GM19372 (cell line): Measurements from ENCODE around the gene DIAPH2.
"Not testable (repeated sequence)": the region's sequence is repeated elsewhere in the genome, so short reads cannot be mapped to it uniquely, and the experiment has no call there.

Source experiments
- ATAC-seq: cut with Tn5 transposase; IDR thresholded peaks from one replicate; pipeline ENCODE4 v1.9.1; 2021; ENCODE audit warnings: mild to moderate bottlenecking, low read depth, moderate library complexity; ENCODE audit not compliant: unreplicated experiment

Gene DIAPH2

GRCh38 chrX:96714393-96714792 lies 29.8 kb downstream of the DIAPH2 start:
- not testable (repeated sequence) for ATAC-seq

DNA sequence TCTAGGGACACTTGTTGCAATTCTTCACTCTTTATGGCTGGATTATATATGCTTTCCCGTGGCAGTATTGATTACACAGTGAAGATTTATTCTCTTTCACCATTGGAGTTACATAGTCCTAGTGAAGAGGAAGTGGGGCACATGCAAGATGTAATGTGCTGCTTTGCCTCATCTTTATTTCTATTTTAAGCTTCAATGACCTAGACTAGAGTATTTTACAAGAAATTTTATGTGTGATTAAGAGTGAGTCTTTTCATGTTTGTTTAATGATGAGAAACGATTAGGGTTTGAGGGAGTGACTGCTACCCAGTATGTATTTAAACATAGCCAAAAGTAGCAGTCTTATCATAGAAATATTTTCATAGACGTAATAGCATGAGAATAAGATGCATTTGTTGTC lies 30.8 kb downstream of the DIAPH2 start:
- no peak for ATAC-seq

- ATAC-seq: no peak
Observed at GRCh38 chrX:96719161-96719875, 34.7 kb downstream of the DIAPH2 start.

DNA sequence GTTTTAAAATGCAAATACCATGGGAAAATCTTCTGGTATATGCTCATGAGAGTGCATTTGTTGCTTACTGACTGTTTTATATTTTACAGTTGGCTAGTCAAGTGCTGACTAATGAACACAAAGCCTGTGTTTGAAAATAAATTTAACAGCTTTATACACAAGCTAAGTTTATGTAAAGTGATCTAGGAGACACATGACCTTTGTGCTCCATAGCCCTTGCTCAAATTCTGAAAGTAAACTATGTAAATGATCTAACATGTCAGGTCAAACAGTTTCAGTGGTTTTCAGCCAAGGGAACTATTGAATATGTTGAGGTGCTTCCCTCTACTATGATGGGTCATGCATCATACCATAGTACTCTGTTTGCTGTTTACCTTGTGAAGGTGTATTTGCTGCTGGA lies 36.7 kb downstream of the DIAPH2 start:
- peak; percentile 99 for ATAC-seq

DNA sequence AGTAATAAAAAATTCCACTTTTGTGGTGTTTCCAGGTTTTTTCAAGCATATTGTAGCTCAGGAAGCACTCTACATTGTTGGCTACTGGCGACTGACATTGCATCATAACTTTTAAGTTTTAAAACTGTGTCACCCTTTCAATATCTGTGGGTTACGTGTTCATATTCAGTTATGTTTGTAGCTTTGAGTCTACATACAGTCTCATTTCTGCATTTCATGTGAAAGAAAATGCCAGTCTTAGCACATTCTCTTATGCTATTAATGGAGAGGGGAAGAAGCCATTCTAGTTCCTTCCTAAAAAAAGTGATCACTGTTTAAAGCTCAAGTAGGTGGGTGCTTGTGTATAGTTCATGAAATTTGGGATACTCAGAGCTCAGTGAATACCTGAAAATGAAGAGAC lies 38.1 kb downstream of the DIAPH2 start:
- ATAC-seq: no peak

GRCh38 chrX:96729053-96729452 lies 44.4 kb downstream of the DIAPH2 start:
- no peak for ATAC-seq

- ATAC-seq: no peak
Observed at GRCh38 chrX:96729868-96730643, 45.4 kb downstream of the DIAPH2 start.

DNA sequence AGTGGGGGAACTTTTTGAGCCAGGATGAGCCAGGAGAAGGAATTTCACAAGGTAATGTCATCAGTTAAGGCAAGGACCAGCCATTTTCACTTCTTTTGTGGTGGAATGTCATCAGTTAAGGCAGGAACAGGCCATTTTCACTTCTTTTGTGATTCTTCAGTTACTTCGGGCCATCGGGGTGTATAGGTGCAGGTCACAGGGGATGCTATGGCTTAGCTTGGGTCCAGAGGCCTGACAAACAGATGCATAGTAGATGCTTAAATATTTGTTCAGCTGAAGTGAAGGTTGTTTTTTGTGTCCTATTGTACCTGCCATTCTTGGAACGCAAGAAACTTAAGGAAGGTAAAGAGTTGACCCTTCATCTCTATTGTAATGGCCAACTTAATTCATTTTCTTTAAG lies 46.4 kb downstream of the DIAPH2 start:
- ATAC-seq: not testable (repeated sequence)

GRCh38 chrX:96743367-96744073 lies 58.9 kb downstream of the DIAPH2 start:
- ATAC-seq: no peak

DNA sequence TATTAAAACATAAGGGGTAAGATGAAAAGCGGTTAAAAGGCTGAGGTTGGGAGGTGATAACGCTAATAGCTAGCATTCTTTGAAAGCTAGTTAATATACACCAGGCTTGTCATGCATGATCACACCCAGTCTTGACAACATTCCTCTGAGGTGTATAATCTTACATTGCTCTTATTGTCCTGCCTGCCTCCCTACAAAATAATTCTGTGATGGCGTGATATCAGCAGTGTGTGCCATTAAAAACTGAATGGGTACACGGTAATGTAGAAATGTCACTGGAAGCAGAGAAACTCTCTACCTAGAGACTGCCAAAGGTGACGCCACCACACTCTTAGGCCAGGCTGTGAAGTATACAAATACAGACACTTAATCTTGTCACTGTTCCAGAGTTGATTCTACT lies 68.1 kb downstream of the DIAPH2 start:
- ATAC-seq: no peak

- no peak for ATAC-seq
Observed at GRCh38 chrX:96753230-96753629, 68.6 kb downstream of the DIAPH2 start.

GRCh38 chrX:96756491-96756890 lies 71.8 kb downstream of the DIAPH2 start:
- ATAC-seq: no peak

DNA sequence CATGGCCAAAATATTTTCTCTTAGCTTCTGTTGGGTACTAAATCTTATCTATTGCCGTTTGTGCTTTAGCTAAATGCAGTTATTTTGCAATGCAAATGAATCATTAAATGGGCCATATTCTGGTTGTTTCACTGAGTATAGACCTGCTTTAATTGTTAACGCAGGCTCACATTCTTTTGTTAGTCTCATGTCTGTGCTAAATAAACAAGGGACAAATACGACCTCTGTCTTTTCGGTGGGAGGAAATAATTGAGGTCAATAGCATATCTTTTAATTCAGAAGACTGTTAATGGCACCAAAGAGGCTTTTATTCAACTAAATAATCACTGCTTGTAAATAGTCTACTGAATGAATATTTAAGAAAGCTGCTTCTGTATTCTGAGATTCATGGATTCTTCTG lies 76.9 kb downstream of the DIAPH2 start:
- ATAC-seq: no peak

GRCh38 chrX:96763608-96764007 lies 79.0 kb downstream of the DIAPH2 start:
- ATAC-seq: no peak

DNA sequence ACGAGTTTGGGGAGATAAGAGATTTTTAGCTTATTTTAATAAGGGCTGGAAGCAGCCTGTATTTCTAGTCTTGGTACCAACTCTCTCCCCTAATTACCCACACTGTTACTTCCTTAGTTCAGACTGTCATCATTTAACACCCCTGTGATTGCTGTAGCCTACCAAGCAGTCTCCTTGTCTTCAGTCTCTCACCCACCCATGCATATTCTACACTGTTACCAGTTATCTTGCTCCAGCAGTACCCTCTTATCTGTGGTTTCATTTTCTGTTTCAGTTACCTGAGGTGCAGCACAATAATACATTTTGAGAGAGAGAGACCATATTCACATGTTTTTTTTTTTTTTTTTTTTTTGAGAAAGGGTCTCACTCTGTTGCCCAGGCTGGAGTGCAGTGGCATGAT lies 80.2 kb downstream of the DIAPH2 start:
- ATAC-seq: no peak

DNA sequence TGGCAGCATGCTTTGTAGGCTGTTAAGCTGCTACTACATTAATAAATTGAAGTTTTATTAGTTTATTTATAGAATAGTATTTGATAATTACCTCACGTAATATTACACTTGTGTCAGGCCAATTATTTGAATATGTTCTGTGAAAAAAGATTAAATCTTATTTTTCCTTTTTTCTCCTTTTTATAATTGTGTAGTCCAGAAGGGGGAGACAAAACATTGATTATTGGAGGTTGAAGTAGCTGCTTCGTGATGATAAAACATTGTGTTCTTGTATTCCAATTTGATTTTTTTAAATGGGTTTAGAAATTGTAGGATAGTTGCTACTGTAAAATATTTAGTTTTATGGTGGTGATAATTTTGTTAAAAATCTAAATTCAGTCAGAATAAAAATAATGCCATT lies 85.7 kb downstream of the DIAPH2 start:
- ATAC-seq: no peak

GRCh38 chrX:96771486-96771885 lies 86.8 kb downstream of the DIAPH2 start:
- ATAC-seq: no peak

DNA sequence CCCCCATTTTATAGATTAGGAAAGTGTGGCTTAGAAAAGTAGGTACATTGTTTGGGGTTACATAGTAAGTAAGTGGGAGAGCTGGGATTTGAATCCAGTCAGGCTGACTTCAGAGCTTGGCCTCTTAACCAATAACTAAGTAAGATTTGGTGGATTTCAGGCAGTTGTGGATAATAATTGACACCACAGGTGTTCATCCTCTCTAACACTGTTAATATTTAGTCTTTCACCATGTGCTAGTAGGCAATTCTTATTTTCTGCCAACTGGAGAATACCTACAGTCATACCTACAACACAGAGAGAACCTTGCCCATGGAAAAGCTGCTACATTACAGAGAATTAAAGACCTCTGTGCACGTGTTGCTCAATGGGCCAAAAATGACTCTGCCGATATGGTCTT lies 89.5 kb downstream of the DIAPH2 start:
- ATAC-seq: no peak

DNA sequence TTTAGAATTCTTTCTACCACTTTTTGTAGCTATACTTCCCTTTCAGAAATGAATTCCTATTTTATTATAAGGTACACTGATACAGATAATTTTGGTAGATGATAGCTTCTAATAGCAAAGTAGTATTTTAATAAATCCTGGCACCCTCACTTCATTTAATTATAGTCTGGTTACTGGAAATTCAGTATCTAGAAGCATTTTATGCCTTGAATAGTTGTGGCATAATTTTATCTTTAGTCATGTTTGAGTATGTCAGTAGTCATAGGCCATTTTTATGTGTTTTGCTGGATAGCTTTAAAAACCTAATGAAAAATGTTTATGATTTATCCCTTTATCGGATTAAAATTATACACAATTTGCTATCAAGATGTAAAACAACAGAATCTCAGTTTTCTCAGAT lies 92.3 kb downstream of the DIAPH2 start:
- ATAC-seq: no peak

DNA sequence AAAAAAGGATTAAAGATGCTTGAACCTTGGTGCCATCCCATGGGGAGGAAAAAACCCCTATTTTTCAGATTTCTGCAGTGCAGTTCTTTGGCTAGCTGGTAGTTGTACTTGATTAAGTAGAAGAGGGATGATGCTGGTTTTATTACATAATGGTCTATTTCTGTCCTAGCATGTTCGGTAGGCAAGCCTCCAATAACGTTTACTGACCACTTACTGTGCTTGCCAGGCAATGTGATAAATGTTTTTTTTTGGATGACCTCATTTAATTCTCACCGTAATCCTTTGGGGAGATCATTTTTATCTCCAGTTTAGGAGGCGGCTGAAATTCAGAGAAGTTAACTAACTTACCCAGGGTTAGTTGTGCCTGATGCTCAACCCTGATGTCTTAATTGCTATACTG lies 106.9 kb downstream of the DIAPH2 start:
- ATAC-seq: no peak

- ATAC-seq: no peak
Observed at GRCh38 chrX:96792047-96792446, 107.4 kb downstream of the DIAPH2 start.
